ENCODE measurements around the gene FGL2.
"Not testable (repeated sequence)": the region's sequence is repeated elsewhere in the genome, so short reads cannot be mapped to it uniquely, and the experiment has no call there.

FGL2 gene

GRCh38 chr7:77216181-77216845 lies 16.7 kb upstream of the FGL2 start:
- DNase-seq (ENCODE audit: low read depth in 2 of 2): no peak

- no peak for DNase-seq (ENCODE audit: low read depth in 2 of 2)
These were observed 10.0 kb upstream of the FGL2 start for GRCh38 chr7:77209479-77210139.

- no peak for DNase-seq (ENCODE audit: low read depth in 2 of 2)
These were observed 8.8 kb upstream of the FGL2 start for GRCh38 chr7:77208416-77208815.

GRCh38 chr7:77205706-77206105 lies 6.1 kb upstream of the FGL2 start:
- peak; percentile 18 to 19 for DNase-seq (ENCODE audit: low read depth in 2 of 2)

GRCh38 chr7:77202481-77202976 lies 2.9 kb upstream of the FGL2 start:
- no peak for DNase-seq (ENCODE audit: low read depth in 2 of 2)

GRCh38 chr7:77200542-77200941 lies 923 bp upstream of the FGL2 start:
- no peak for DNase-seq (ENCODE audit: low read depth in 2 of 2)

GRCh38 chr7:77197141-77197540 lies 2.5 kb downstream of the FGL2 start:
- no peak for DNase-seq (ENCODE audit: low read depth in 2 of 2)

- no peak for DNase-seq (ENCODE audit: low read depth in 2 of 2)
These were observed 10.7 kb downstream of the FGL2 start for GRCh38 chr7:77188731-77189437.

GRCh38 chr7:77185866-77186265 lies 13.8 kb downstream of the FGL2 start:
- no peak for DNase-seq (ENCODE audit: low read depth in 2 of 2)

- no peak for DNase-seq (ENCODE audit: low read depth in 2 of 2)
These were observed 14.6 kb downstream of the FGL2 start for GRCh38 chr7:77184990-77185389.

- DNase-seq (ENCODE audit: low read depth in 2 of 2): no peak
These were observed 15.2 kb downstream of the FGL2 start for GRCh38 chr7:77184463-77184862.

- no peak for DNase-seq (ENCODE audit: low read depth in 2 of 2)
These were observed 17.4 kb downstream of the FGL2 start for GRCh38 chr7:77182261-77182660.

- DNase-seq (ENCODE audit: low read depth in 2 of 2): no peak
These were observed 17.9 kb downstream of the FGL2 start for GRCh38 chr7:77181734-77182133.

GRCh38 chr7:77181015-77181595 lies 18.5 kb downstream of the FGL2 start:
- no peak for DNase-seq (ENCODE audit: low read depth in 2 of 2)

- not testable (repeated sequence) for DNase-seq (ENCODE audit: low read depth in 2 of 2)
These were observed 21.6 kb downstream of the FGL2 start for GRCh38 chr7:77178024-77178423.

GRCh38 chr7:77177321-77177904 lies 22.2 kb downstream of the FGL2 start:
- not testable (repeated sequence) for DNase-seq (ENCODE audit: low read depth in 2 of 2)

- DNase-seq (ENCODE audit: low read depth in 2 of 2): not testable (repeated sequence)
These were observed 24.3 kb downstream of the FGL2 start for GRCh38 chr7:77175274-77175800.

- not testable (repeated sequence) for DNase-seq (ENCODE audit: low read depth in 2 of 2)
These were observed 25.2 kb downstream of the FGL2 start for GRCh38 chr7:77174418-77174817.

GRCh38 chr7:77172437-77173172 lies 27.0 kb downstream of the FGL2 start:
- not testable (repeated sequence) for DNase-seq (ENCODE audit: low read depth in 2 of 2)

GRCh38 chr7:77171073-77171472 lies 28.5 kb downstream of the FGL2 start:
- DNase-seq (ENCODE audit: low read depth in 2 of 2): not testable (repeated sequence)

- no peak for DNase-seq (ENCODE audit: low read depth in 2 of 2)
These were observed 42.2 kb downstream of the FGL2 start for GRCh38 chr7:77157446-77157845.
